HepG2 (cell line): Measurements from ENCODE around the gene TPTE2. TPM values are rescaled to one million over a fixed set of nuclear protein-coding genes. Genes with fewer than 3 reads are reported as not detected.

Experiments used
- DZIP1 ChIP-seq: sonication (generic); formaldehyde crosslinking; IDR thresholded peaks from 2 replicates; pipeline ENCODE4 v1.5.0; 2020; ENCODE audit warnings: mild to moderate bottlenecking, missing genetic modification reagents
- HNRNPL ChIP-seq: fragments of 200-400 bp; formaldehyde crosslinking; IDR thresholded peaks from 2 replicates; pipeline ENCODE4 v1.6.1; 2017; ENCODE audit warnings: mild to moderate bottlenecking, low read depth, low read length
- KDM4B ChIP-seq: sonication (generic); formaldehyde crosslinking; IDR thresholded peaks from 2 replicates; pipeline ENCODE4 v1.4.0; 2020; ENCODE audit warnings: missing genetic modification reagents
- PLSCR1 ChIP-seq: sonication (generic); formaldehyde crosslinking; IDR thresholded peaks from 2 replicates; pipeline ENCODE4 v1.5.0; 2020; ENCODE audit warnings: missing genetic modification reagents, mild to moderate bottlenecking, borderline replicate concordance
- TBX3 ChIP-seq: fragments of 450-650 bp; IDR thresholded peaks from 2 replicates; pipeline ENCODE4 v1.6.1; 2017; ENCODE audit warnings: antibody characterized with exemption, mild to moderate bottlenecking, inconsistent platforms, borderline replicate concordance
- ZBED4 ChIP-seq: sonication (generic); formaldehyde crosslinking; IDR thresholded peaks from 2 replicates; pipeline ENCODE4 v1.4.0; 2020; ENCODE audit warnings: missing genetic modification reagents, borderline replicate concordance
- ZBTB25 ChIP-seq: IDR thresholded peaks from 2 replicates; pipeline ENCODE4 v1.6.1; 2018; ENCODE audit warnings: missing genetic modification reagents
- ZFP1 ChIP-seq: IDR thresholded peaks from 2 replicates; pipeline ENCODE4 v1.6.1; 2016
- ZFX ChIP-seq: sonication (generic); formaldehyde crosslinking; IDR thresholded peaks from 2 replicates; pipeline ENCODE4 v1.4.0; 2020; ENCODE audit warnings: mild to moderate bottlenecking, low read depth, missing genetic modification reagents, moderate library complexity
- ZFYVE20 ChIP-seq: sonication (generic); formaldehyde crosslinking; IDR thresholded peaks from 2 replicates; pipeline ENCODE4 v1.8.0; 2023; ENCODE audit warnings: low read depth, mild to moderate bottlenecking, moderate library complexity, missing genetic modification reagents, borderline replicate concordance
- ZNF414 ChIP-seq: sonication (generic); formaldehyde crosslinking; IDR thresholded peaks from 2 replicates; pipeline ENCODE4 v1.5.0; 2020; ENCODE audit warnings: missing genetic modification reagents
- ZNF547 ChIP-seq: sonication (generic); formaldehyde crosslinking; IDR thresholded peaks from 2 replicates; pipeline ENCODE4 v1.5.1; 2020; ENCODE audit warnings: mild to moderate bottlenecking, missing genetic modification reagents
- ZNF597 ChIP-seq: sonication (generic); formaldehyde crosslinking; IDR thresholded peaks from 2 replicates; pipeline ENCODE4 v1.5.0; 2020; ENCODE audit warnings: missing genetic modification reagents
- ZNF713 ChIP-seq: sonication (generic); formaldehyde crosslinking; IDR thresholded peaks from 2 replicates; pipeline ENCODE4 v1.4.0; 2020; ENCODE audit warnings: mild to moderate bottlenecking, missing genetic modification reagents
- ZNF724P ChIP-seq: sonication (generic); formaldehyde crosslinking; IDR thresholded peaks from 2 replicates; pipeline ENCODE4 v1.8.0; 2022; ENCODE audit warnings: missing genetic modification reagents, borderline replicate concordance
- ZNF790 ChIP-seq: sonication (generic); formaldehyde crosslinking; IDR thresholded peaks from 2 replicates; pipeline ENCODE4 v1.8.0; 2022; ENCODE audit warnings: missing genetic modification reagents, mild to moderate bottlenecking, borderline replicate concordance
- ZSCAN9 ChIP-seq: IDR thresholded peaks from 2 replicates; pipeline ENCODE4 v1.6.1; 2016; ENCODE audit warnings: borderline replicate concordance
- polyA plus RNA-seq, 8 experiments: library from polyadenylated mRNA; depleted of rRNA in 3 of 8; stranded (reverse) in 7 of 8; unstranded in 1 of 8; fragments of >200 nt; fragmentation: Illumina TruSeq in 4 of 8; extraction: Trizol in 4 of 8; gene quantifications; 2 replicates each; pipeline versions ENCODE4 v1.2.1 to v1.2.3, GENCODE V29; 2011 to 2016; ENCODE audit warnings: low read depth in 4 of 8, missing spikeins in 1 of 8, mixed read lengths in 1 of 8; ENCODE audit not compliant: insufficient read depth in 1 of 8
- total RNA-seq, 5 experiments: library from RNA; depleted of rRNA; stranded (reverse); fragments of >200 nt; fragmentation: Illumina TruSeq; extraction: Trizol; gene quantifications; 2 replicates each; pipeline ENCODE4 v1.2.3, GENCODE V29; 2016; ENCODE audit warnings: low read depth in 1 of 5

The TPTE2 gene
- total and polyA plus RNA-seq, 2 of the 13 experiments (the other 11 are each of a cell fraction or from before 2014, with no cell fraction given) = 0.07 TPM; not detected in 1

- no peak for TF ChIP-seq DZIP1 (CRISPR knock-in tag)
- TF ChIP-seq ZBTB25 (CRISPR knock-in tag) = peak; percentile 78; the same call in 1 of the 2 replicates
- TF ChIP-seq ZNF713 (CRISPR knock-in tag) = no peak
- no peak for TF ChIP-seq ZNF597
- peak; percentile 45; the same call in 1 of the 2 replicates for TF ChIP-seq TBX3
- TF ChIP-seq ZBED4 (CRISPR knock-in tag) = no peak
- no peak for TF ChIP-seq HNRNPL
- 0 out of 2 replicates have a peak, but pooled peaks have one; percentile 66 for TF ChIP-seq KDM4B (CRISPR knock-in tag)
- TF ChIP-seq ZNF414 = no peak
- no peak for TF ChIP-seq PLSCR1 (CRISPR knock-in tag)
- TF ChIP-seq ZNF547 (CRISPR knock-in tag) = no peak
- no peak for TF ChIP-seq ZNF724P
- peak; percentile 68; the same call in 1 of the 2 replicates for TF ChIP-seq ZFP1 (CRISPR knock-in tag)
- 0 out of 2 replicates have a peak, but pooled peaks have one; percentile 25 for TF ChIP-seq ZFX (CRISPR knock-in tag)
- TF ChIP-seq ZSCAN9 = peak; percentile 74; the same call in 1 of the 2 replicates
- TF ChIP-seq ZFYVE20 (CRISPR knock-in tag) = no peak
- TF ChIP-seq ZNF790 (CRISPR knock-in tag) = no peak
Measured at GRCh38 chr13:19596960-19597361, 35.6 kb upstream of the TPTE2 start (continued).
